Embryonic facial prominence (tissue), 1 donor: ENCODE data around the gene CAMK1D.

Experiments
- DNase-seq: peaks from one replicate; pipeline ENCODE4 v3.0.0-alpha.2; 2016; ENCODE audit errors: extremely low spot score

The CAMK1D gene

GRCh38 chr10:12401466-12401865 is 52.1 kb downstream of the CAMK1D start:
- DNase-seq = no peak

GRCh38 chr10:12403119-12403518 is 53.8 kb downstream of the CAMK1D start:
- DNase-seq = no peak

GRCh38 chr10:12405342-12406320 is 56.3 kb downstream of the CAMK1D start:
- no peak for DNase-seq

- DNase-seq = no peak
These were observed 57.5 kb downstream of the CAMK1D start for GRCh38 chr10:12406764-12407400.

GRCh38 chr10:12408472-12408871 is 59.1 kb downstream of the CAMK1D start:
- no peak for DNase-seq

- no peak for DNase-seq
These were observed 59.8 kb downstream of the CAMK1D start for GRCh38 chr10:12409161-12409560.

GRCh38 chr10:12409613-12410012 is 60.3 kb downstream of the CAMK1D start:
- no peak for DNase-seq

GRCh38 chr10:12412666-12413368 is 63.5 kb downstream of the CAMK1D start:
- DNase-seq = no peak

- no peak for DNase-seq
These were observed 64.0 kb downstream of the CAMK1D start for GRCh38 chr10:12413369-12413711.

GRCh38 chr10:12414278-12414989 is 65.1 kb downstream of the CAMK1D start:
- no peak for DNase-seq

- DNase-seq = no peak
These were observed 67.2 kb downstream of the CAMK1D start for GRCh38 chr10:12416344-12417050.

GRCh38 chr10:12417331-12417730 is 68.0 kb downstream of the CAMK1D start:
- DNase-seq = no peak

GRCh38 chr10:12418000-12418399 is 68.7 kb downstream of the CAMK1D start:
- DNase-seq = no peak

GRCh38 chr10:12418725-12419261 is 69.4 kb downstream of the CAMK1D start:
- no peak for DNase-seq

- no peak for DNase-seq
These were observed 70.0 kb downstream of the CAMK1D start for GRCh38 chr10:12419262-12419847.

- no peak for DNase-seq
These were observed 71.3 kb downstream of the CAMK1D start for GRCh38 chr10:12420530-12421120.

GRCh38 chr10:12422189-12422588 is 72.8 kb downstream of the CAMK1D start:
- DNase-seq = no peak

GRCh38 chr10:12423896-12424295 is 74.5 kb downstream of the CAMK1D start:
- DNase-seq = no peak

- no peak for DNase-seq
These were observed 77.9 kb downstream of the CAMK1D start for GRCh38 chr10:12427276-12427675.
